CD4-positive, CD25-positive, alpha-beta regulatory T cell (primary cell): ENCODE data around the gene VCAN. TPM values are rescaled to one million over a fixed set of nuclear protein-coding genes. Genes with fewer than 3 reads are reported as not detected.

Experiments used
- ATAC-seq, 2 donors: fragments of 150-1000 bp; cut with Tn5 transposase; one replicate each; pipeline ENCODE4 v1.10.0; 2021; ENCODE audit warnings: low read depth in 2 of 2, moderate number of reproducible peaks in 2 of 2, moderate library complexity in 1 of 2
- DNase-seq, 3 donors: peaks; one replicate each; pipeline versions ENCODE4 v3.0.0 to v3.0.0-alpha.2; 2012 to 2022; ENCODE audit warnings: mixed read lengths in 1 of 3
- H3K27ac ChIP-seq: one replicate; pipeline ENCODE4 v1.7.0; 2013; ENCODE audit warnings: mild to moderate bottlenecking, low read length; ENCODE audit not compliant: insufficient read depth, poor library complexity, severe bottlenecking
- H3K27me3 ChIP-seq: one replicate; pipeline ENCODE4 v1.7.0; 2013; ENCODE audit warnings: low read length; ENCODE audit not compliant: control insufficient read depth, insufficient read depth
- H3K36me3 ChIP-seq: one replicate; pipeline ENCODE4 v1.7.0; 2013; ENCODE audit warnings: mild to moderate bottlenecking, low read length, moderate library complexity; ENCODE audit not compliant: control insufficient read depth, insufficient read depth
- H3K4me1 ChIP-seq: 2 replicates; pipeline ENCODE4 v1.7.0; 2013; ENCODE audit warnings: mild to moderate bottlenecking, low read length; ENCODE audit not compliant: insufficient read depth, control insufficient read depth, poor library complexity, severe bottlenecking
- H3K4me3 ChIP-seq: one replicate; pipeline ENCODE4 v1.7.0; 2013; ENCODE audit warnings: low read depth, mild to moderate bottlenecking, low read length, moderate library complexity
- H3K9me3 ChIP-seq, 2 experiments: 1 replicate in 1 of 2; 2 replicates in 1 of 2; pipeline ENCODE4 v1.7.0; 2013; ENCODE audit warnings: low read length in 2 of 2, mild to moderate bottlenecking in 1 of 2, moderate library complexity in 1 of 2; ENCODE audit not compliant: control insufficient read depth in 2 of 2
- H3K27ac Mint-ChIP-seq, 3 donors: one replicate each; pipeline ENCODE4 v1.8.0; 2020 to 2022; ENCODE audit warnings: mild to moderate bottlenecking in 3 of 3, mixed read lengths in 3 of 3, moderate library complexity in 2 of 3
- H3K27me3 Mint-ChIP-seq: one replicate; pipeline ENCODE4 v1.8.0; 2022; ENCODE audit warnings: mild to moderate bottlenecking, mixed read lengths
- H3K36me3 Mint-ChIP-seq: one replicate; pipeline ENCODE4 v1.8.0; 2020; ENCODE audit warnings: mixed read lengths
- H3K4me1 Mint-ChIP-seq, 4 donors: one replicate each; pipeline ENCODE4 v1.8.0; 2020 to 2022; ENCODE audit warnings: mixed read lengths in 4 of 4, mild to moderate bottlenecking in 1 of 4
- H3K4me3 Mint-ChIP-seq, 4 donors: one replicate each; pipeline ENCODE4 v1.8.0; 2020 to 2022; ENCODE audit warnings: mild to moderate bottlenecking in 4 of 4, mixed read lengths in 4 of 4, moderate library complexity in 3 of 4
- H3K9me3 Mint-ChIP-seq, 7 donors: one replicate each; pipeline ENCODE4 v1.8.0; 2020 to 2022; ENCODE audit warnings: mixed read lengths in 7 of 7, mild to moderate bottlenecking in 3 of 7, moderate library complexity in 2 of 7
- polyA plus RNA-seq, 4 donors: library from polyadenylated mRNA; unstranded; fragments of 300-500 nt; fragmentation: Illumina TruSeq; gene quantifications; one replicate each; pipeline ENCODE4 v1.2.3, GENCODE V29; 2021
- total RNA-seq: library from RNA; stranded (reverse); gene quantifications from one replicate; pipeline ENCODE4 v1.2.3, GENCODE V29; 2022

Gene VCAN
- total and polyA plus RNA-seq, 5 donors from 2014 or later, result 0.20 to 0.85 (median 0.40) TPM; not detected in 2

DNA sequence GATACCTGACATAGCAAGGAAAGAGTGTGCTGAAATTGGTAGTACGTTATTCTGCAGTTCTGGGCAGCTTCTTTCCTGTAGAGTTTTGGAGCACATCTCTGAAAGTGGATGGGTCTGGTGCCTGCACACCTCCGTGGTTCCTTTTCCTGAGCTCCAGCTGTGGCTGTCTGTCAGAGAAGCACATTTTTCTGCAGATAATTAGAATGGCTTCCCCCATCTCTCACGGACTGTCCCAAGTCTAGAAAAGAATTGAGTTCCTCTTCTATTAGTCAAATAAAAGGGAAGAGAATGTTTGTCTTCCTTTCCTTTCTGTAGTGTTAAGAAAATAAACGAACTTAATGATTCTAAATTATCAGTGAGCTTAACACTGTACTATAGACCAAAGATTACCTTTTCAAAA is 55.7 kb downstream of the VCAN start:
- Histone ChIP-seq H3K9me3 (no peaks in the 10 kb centered on the region), H3K27ac (no peak overlapping the region), H3K4me3 (no peak overlapping the region), H3K36me3 (no peaks in the 10 kb centered on the region), H3K4me1 (no peaks in the 10 kb centered on the region), H3K27me3 (no peaks in the 10 kb centered on the region)
- no peak overlapping the region for H3K4me3 Mint-ChIP-seq
- peaks cover 0 to 1% (median 0%) of the 10 kb centered on the region in 7 donors for H3K9me3 Mint-ChIP-seq
- no peak for ATAC-seq
- no peak overlapping the region for H3K27ac Mint-ChIP-seq
- no peaks in the 10 kb centered on the region for H3K36me3 Mint-ChIP-seq
- H3K4me1 Mint-ChIP-seq, result no peaks in the 10 kb centered on the region
- DNase-seq, result no peak
- H3K27me3 Mint-ChIP-seq, result peaks cover 5% of the 10 kb centered on the region

DNA sequence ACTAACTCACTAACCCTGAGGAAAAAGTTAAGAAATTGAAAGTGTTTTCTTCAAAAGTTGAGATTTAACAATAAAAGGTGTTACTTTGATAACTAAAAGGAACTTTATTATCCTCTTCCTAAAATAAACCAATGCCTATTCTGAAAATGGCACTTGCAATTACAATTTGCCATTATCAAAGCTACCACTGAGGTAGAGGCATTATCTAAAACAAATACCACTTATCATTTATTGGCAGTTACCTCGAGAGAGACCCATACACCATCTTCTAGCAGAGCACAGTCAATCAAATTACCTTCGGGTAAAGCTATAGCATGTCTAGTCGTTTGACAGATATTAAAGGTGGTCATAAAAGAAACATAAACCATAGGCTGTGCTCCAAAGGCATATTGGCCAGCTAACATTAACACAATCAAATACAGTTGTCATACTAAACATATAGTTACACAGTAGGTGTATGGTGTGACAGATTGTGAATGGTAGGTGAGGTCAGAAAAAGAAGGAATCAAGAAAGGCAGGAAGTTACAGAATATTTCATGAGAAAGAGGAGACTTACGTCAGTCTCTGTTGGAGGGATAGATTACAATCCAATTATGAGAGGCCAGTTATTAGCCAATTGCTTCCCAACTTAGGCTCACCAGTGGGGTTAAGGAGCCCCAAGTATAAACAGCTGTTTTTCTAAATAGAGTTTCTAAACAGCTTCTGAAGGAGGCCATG is 56.3 kb downstream of the VCAN start:
- Mint-ChIP-seq H3K4me3 (no peak overlapping the region), H3K36me3 (no peaks in the 10 kb centered on the region), H3K4me1 (no peaks in the 10 kb centered on the region), H3K27me3 (peaks cover 5% of the 10 kb centered on the region), H3K9me3 (peaks cover 0 to 1% (median 0%) of the 10 kb centered on the region in 7 donors), H3K27ac (no peak overlapping the region)
- Histone ChIP-seq H3K27me3 (no peaks in the 10 kb centered on the region), H3K27ac (no peak overlapping the region), H3K4me3 (no peak overlapping the region), H3K4me1 (no peaks in the 10 kb centered on the region), H3K36me3 (no peaks in the 10 kb centered on the region), H3K9me3 (no peaks in the 10 kb centered on the region)
- no peak for DNase-seq
- ATAC-seq, result no peak

DNA sequence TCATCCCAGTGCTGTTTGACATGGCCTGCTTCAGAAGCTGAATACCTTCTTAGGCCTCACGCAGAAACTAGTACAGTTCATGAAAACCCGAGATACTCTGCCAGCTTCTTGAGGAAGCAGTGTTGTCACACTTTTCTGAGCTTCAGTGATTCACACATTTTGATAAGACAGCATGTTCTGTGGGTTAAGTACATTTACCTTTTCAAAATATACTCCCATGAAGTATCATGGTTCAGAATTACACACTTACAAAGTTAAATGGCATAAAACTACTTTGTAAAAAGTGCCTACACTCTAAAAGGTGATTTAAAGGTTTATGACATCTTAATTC is 56.9 kb downstream of the VCAN start:
- Mint-ChIP-seq H3K36me3 (no peaks in the 10 kb centered on the region), H3K27me3 (peaks cover 5% of the 10 kb centered on the region), H3K9me3 (peaks cover 0 to 4% (median 0%) of the 10 kb centered on the region in 7 donors), H3K4me1 (no peaks in the 10 kb centered on the region), H3K4me3 (no peak overlapping the region), H3K27ac (no peak overlapping the region)
- H3K36me3 ChIP-seq, result no peaks in the 10 kb centered on the region
- no peak overlapping the region for H3K27ac ChIP-seq
- no peak overlapping the region for H3K4me3 ChIP-seq
- ATAC-seq (no peak), DNase-seq (no peak)
- no peaks in the 10 kb centered on the region for H3K9me3 ChIP-seq
- no peaks in the 10 kb centered on the region for H3K27me3 ChIP-seq
- H3K4me1 ChIP-seq, result no peaks in the 10 kb centered on the region

DNA sequence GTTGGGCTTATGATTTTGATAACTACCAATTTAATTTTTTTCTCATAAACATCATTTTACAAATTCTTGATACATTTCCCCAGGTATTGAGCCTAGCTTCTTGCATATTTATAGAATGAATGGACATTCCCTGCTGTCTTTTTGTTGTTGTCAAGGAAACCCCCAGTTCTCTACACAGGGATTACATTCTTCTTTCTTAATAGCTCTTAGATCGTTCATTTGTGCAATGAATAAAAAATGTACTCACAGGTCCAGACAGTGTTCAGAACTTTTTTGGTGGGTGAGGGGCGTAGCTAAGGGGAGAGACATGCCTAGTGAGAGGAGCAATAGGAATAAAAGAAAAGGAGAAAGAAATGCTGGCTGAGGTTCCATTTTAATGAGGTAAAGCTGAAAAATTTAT is 58.6 kb downstream of the VCAN start:
- no peak overlapping the region for H3K4me3 Mint-ChIP-seq

DNA sequence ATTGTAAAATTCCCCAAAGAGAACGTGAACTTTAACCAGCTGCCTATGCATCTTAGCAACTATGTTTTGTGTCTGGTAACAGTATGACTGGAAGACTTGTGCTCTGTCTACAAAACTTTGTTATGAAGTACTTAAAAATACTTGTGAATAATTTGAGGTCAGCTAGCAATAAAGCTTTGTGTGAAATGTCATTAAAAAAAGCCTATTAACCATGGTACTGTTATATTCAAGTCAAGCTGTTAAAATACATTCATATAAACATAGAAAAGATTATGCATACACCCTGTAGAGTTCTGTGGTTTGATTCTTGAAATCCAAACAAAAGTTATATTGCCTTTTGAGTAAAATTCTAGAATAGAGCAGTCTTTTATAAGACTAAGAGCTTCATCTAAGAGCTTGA is 60.1 kb downstream of the VCAN start:
- Histone ChIP-seq H3K27ac (no peak overlapping the region), H3K4me3 (no peak overlapping the region), H3K9me3 (no peaks in the 10 kb centered on the region), H3K36me3 (no peaks in the 10 kb centered on the region), H3K4me1 (no peaks in the 10 kb centered on the region), H3K27me3 (no peaks in the 10 kb centered on the region)
- Mint-ChIP-seq H3K27ac (no peak overlapping the region), H3K4me1 (no peaks in the 10 kb centered on the region), H3K27me3 (peaks cover 5% of the 10 kb centered on the region), H3K9me3 (peaks cover 0 to 4% (median 0%) of the 10 kb centered on the region in 7 donors), H3K4me3 (no peak overlapping the region), H3K36me3 (no peaks in the 10 kb centered on the region)
- no peak for DNase-seq
- ATAC-seq, result no peak

More for the DNA sequence above, 58.6 kb downstream of the VCAN start:
- Mint-ChIP-seq H3K27me3 (peaks cover 5% of the 10 kb centered on the region), H3K27ac (no peak overlapping the region), H3K4me1 (no peaks in the 10 kb centered on the region), H3K36me3 (no peaks in the 10 kb centered on the region), H3K9me3 (peaks cover 0 to 4% (median 0%) of the 10 kb centered on the region in 7 donors)
- no peaks in the 10 kb centered on the region for H3K9me3 ChIP-seq
- no peak overlapping the region for H3K27ac ChIP-seq
- H3K36me3 ChIP-seq, result no peaks in the 10 kb centered on the region
- no peaks in the 10 kb centered on the region for H3K27me3 ChIP-seq
- no peaks in the 10 kb centered on the region for H3K4me1 ChIP-seq
- DNase-seq, result no peak
- no peak for ATAC-seq
- H3K4me3 ChIP-seq, result no peak overlapping the region

DNA sequence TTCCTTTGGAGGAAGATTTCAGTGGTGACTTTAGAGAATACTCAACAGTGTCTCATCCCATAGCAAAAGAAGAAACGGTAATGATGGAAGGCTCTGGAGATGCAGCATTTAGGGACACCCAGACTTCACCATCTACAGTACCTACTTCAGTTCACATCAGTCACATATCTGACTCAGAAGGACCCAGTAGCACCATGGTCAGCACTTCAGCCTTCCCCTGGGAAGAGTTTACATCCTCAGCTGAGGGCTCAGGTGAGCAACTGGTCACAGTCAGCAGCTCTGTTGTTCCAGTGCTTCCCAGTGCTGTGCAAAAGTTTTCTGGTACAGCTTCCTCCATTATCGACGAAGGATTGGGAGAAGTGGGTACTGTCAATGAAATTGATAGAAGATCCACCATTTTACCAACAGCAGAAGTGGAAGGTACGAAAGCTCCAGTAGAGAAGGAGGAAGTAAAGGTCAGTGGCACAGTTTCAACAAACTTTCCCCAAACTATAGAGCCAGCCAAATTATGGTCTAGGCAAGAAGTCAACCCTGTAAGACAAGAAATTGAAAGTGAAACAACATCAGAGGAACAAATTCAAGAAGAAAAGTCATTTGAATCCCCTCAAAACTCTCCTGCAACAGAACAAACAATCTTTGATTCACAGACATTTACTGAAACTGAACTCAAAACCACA is 67.4 kb downstream of the VCAN start:
- H3K36me3 Mint-ChIP-seq, result no peaks in the 10 kb centered on the region
- ATAC-seq (no peak), DNase-seq (peak in 1 of 3 donors; percentile 4)
- no peaks in the 10 kb centered on the region for H3K36me3 ChIP-seq
- no peaks in the 10 kb centered on the region for H3K9me3 ChIP-seq
- peaks cover 0 to 2% (median under 1%) of the 10 kb centered on the region in 4 donors for H3K4me1 Mint-ChIP-seq
- no peak overlapping the region for H3K27ac Mint-ChIP-seq
- H3K27me3 Mint-ChIP-seq, result no peaks in the 10 kb centered on the region
- no peaks in the 10 kb centered on the region for H3K4me1 ChIP-seq
- H3K4me3 ChIP-seq, result peak overlapping the region; percentile 10
- peaks cover 2% of the 10 kb centered on the region for H3K27me3 ChIP-seq
- H3K9me3 Mint-ChIP-seq, result no peaks in the 10 kb centered on the region
- H3K4me3 Mint-ChIP-seq, result no peak overlapping the region
- no peak overlapping the region for H3K27ac ChIP-seq

DNA sequence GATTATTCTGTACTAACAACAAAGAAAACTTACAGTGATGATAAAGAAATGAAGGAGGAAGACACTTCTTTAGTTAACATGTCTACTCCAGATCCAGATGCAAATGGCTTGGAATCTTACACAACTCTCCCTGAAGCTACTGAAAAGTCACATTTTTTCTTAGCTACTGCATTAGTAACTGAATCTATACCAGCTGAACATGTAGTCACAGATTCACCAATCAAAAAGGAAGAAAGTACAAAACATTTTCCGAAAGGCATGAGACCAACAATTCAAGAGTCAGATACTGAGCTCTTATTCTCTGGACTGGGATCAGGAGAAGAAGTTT is 67.9 kb downstream of the VCAN start:
- Mint-ChIP-seq H3K9me3 (no peaks in the 10 kb centered on the region), H3K27me3 (no peaks in the 10 kb centered on the region), H3K4me1 (peaks cover 0 to 2% (median under 1%) of the 10 kb centered on the region in 4 donors), H3K36me3 (no peaks in the 10 kb centered on the region), H3K27ac (no peak overlapping the region), H3K4me3 (no peak overlapping the region)
- Histone ChIP-seq H3K4me1 (no peaks in the 10 kb centered on the region), H3K27ac (no peak overlapping the region), H3K36me3 (no peaks in the 10 kb centered on the region), H3K27me3 (peaks cover 2% of the 10 kb centered on the region), H3K4me3 (no peak overlapping the region), H3K9me3 (no peaks in the 10 kb centered on the region)
- DNase-seq (no peak), ATAC-seq (no peak)

DNA sequence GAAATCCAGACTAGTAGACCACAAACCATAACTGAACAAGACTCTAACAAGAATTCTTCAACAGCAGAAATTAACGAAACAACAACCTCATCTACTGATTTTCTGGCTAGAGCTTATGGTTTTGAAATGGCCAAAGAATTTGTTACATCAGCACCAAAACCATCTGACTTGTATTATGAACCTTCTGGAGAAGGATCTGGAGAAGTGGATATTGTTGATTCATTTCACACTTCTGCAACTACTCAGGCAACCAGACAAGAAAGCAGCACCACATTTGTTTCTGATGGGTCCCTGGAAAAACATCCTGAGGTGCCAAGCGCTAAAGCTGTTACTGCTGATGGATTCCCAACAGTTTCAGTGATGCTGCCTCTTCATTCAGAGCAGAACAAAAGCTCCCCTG is 68.6 kb downstream of the VCAN start:
- no peak overlapping the region for H3K27ac Mint-ChIP-seq
- no peak overlapping the region for H3K4me3 ChIP-seq
- no peaks in the 10 kb centered on the region for H3K36me3 Mint-ChIP-seq
- H3K27me3 Mint-ChIP-seq, result no peaks in the 10 kb centered on the region
- no peaks in the 10 kb centered on the region for H3K36me3 ChIP-seq
- no peaks in the 10 kb centered on the region for H3K9me3 Mint-ChIP-seq
- no peaks in the 10 kb centered on the region for H3K4me1 ChIP-seq
- peaks cover 2% of the 10 kb centered on the region for H3K27me3 ChIP-seq
- no peak for DNase-seq
- H3K4me3 Mint-ChIP-seq, result no peak overlapping the region
- no peaks in the 10 kb centered on the region for H3K9me3 ChIP-seq
- H3K4me1 Mint-ChIP-seq, result peaks cover 0 to 2% (median under 1%) of the 10 kb centered on the region in 4 donors
- ATAC-seq, result no peak
- no peak overlapping the region for H3K27ac ChIP-seq
